Stimulated activated CD4-positive, alpha-beta T cell treated with anti-CD3 and anti-CD28 coated beads, Interleukin-2, amount 100 ng/mL, for 48 hours (primary cell): Measurements from ENCODE around the gene RBM28.

Experiments used
- DNase-seq, 2 donors: peaks; one replicate each; pipeline ENCODE4 v3.0.0-alpha.2; 2020

Gene RBM28

GRCh38 chr7:128257458-128257857 lies 86.2 kb downstream of the RBM28 start:
- DNase-seq = no peak

- DNase-seq = no peak
Observed at GRCh38 chr7:128255271-128255670, 88.4 kb downstream of the RBM28 start.

- no peak for DNase-seq
Observed at GRCh38 chr7:128254470-128254869, 89.2 kb downstream of the RBM28 start.

- DNase-seq = no peak
Observed at GRCh38 chr7:128253701-128254100, 90.0 kb downstream of the RBM28 start.

- no peak for DNase-seq
Observed at GRCh38 chr7:128251337-128251736, 92.4 kb downstream of the RBM28 start.
